Measurements from ENCODE around the gene TRIM26.

TRIM26 gene

GRCh38 chr6:30162265-30163089 lies 50.7 kb downstream of the TRIM26 start:
- Mint-ChIP-seq H3K4me3 (peak overlapping the region in 1 of 2 donors; percentile 6), H3K36me3 (ENCODE audit: insufficient read depth) (no peaks in the 10 kb centered on the region), H3K9me3 (no peaks in the 10 kb centered on the region), H3K4me1 (ENCODE audit: low read depth in 2 of 2) (peaks cover 0 to 10% of the 10 kb centered on the region in 2 donors), H3K27ac (no peak overlapping the region), H3K27me3 (peaks cover 44 to 85% of the 10 kb centered on the region in 2 donors)
- no peak for ATAC-seq (replicated peaks)
- no peak for DNase-seq

GRCh38 chr6:30160785-30161531 lies 52.2 kb downstream of the TRIM26 start, which contains the start of gene TRIM10:
TSS of gene TRIM10 (minus strand) at chr6:30161211. CDS start at chr6:30160858, 353 bp downstream.
- Mint-ChIP-seq H3K36me3 (ENCODE audit: insufficient read depth) (no peaks in the 10 kb centered on the region), H3K9me3 (no peaks in the 10 kb centered on the region), H3K4me1 (ENCODE audit: low read depth in 2 of 2) (peaks cover 0 to 10% of the 10 kb centered on the region in 2 donors), H3K27me3 (peaks cover 41 to 83% of the 10 kb centered on the region in 2 donors), H3K27ac (no peak within 1 kb of the TSS), H3K4me3 (no peak within 1 kb of the TSS)
- no peak for DNase-seq
- no peak for ATAC-seq (replicated peaks)

DNA sequence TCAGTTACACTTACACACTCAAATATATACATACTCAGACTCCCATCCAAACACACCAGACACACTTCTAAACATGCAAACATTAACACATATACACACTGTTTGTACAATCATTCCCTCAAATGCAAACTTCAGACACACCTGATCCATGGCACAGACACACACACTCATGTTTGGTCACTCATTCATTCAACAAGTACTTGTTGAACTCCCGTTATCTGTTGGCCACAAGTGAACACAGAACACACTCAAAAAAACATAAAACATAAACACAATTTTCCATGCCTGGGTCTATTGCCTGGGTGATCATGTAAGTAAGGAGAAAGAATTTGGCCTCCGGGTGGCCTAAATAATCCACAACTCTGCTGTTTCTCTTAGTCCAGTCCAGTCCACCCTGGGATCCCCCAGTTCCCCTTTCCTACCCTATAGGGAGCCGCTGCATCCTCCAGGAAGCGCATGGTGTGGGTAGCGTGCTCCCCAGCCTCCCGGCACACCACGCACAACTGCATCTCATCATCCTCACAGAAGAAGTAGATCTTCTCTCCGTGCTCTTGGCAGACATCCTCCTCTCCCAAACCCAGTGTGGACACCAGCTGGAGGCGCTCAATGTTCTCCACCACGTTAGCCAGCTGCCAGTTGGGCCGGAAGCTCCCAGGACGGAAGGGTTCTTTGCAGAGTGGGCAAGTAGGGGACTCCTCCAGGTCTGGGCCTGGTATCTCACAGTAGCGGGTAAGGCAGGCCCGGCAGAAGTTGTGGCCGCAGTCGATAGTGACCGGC lies 53.0 kb downstream of the TRIM26 start:
- Mint-ChIP-seq H3K36me3 (ENCODE audit: insufficient read depth) (no peaks in the 10 kb centered on the region), H3K27ac (no peak overlapping the region), H3K4me3 (no peak overlapping the region), H3K27me3 (peaks cover 49 to 85% of the 10 kb centered on the region in 2 donors), H3K9me3 (no peaks in the 10 kb centered on the region), H3K4me1 (ENCODE audit: low read depth in 2 of 2) (peaks cover 0 to 10% of the 10 kb centered on the region in 2 donors)
- no peak for ATAC-seq (replicated peaks)
- DNase-seq, result no peak

DNA sequence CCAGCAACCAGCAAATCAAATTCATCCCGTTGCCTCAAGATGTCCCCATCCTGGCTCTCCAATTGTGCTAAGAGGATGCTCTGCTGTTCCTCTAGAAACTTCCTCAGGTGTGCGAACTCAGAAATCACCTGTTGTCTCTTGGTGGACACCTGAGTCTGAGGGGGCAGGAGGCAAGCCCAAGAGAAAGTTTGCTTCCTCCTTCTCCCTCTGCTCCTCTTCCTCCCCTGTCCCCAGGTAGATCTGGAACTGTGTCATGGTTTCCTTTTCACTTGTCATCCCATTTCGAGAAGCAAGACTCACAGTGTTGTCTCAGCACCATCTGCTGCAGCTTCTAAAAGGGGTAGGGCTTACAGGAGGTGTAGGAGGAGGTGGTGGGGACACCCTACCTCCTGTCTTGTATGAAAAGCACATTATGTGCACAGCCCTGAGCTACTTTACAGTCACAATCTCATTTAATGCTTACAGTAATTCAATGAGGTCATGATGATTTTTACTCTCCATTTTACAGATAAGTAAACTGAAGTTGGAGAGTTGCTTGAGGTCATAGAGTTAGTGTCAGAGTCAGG lies 54.6 kb downstream of the TRIM26 start:
- no peak for DNase-seq
- no peak overlapping the region for H3K4me3 Mint-ChIP-seq
- peaks cover 53 to 85% of the 10 kb centered on the region in 2 donors for H3K27me3 Mint-ChIP-seq
- no peak for ATAC-seq (replicated peaks)
- no peaks in the 10 kb centered on the region for H3K9me3 Mint-ChIP-seq
- no peaks in the 10 kb centered on the region for H3K36me3 Mint-ChIP-seq (ENCODE audit: insufficient read depth)
- H3K4me1 Mint-ChIP-seq (ENCODE audit: low read depth in 2 of 2), result peaks cover 0 to 10% of the 10 kb centered on the region in 2 donors
- H3K27ac Mint-ChIP-seq, result no peak overlapping the region

- no peak for DNase-seq
- no peak overlapping the region for H3K4me3 Mint-ChIP-seq
- H3K36me3 Mint-ChIP-seq (ENCODE audit: insufficient read depth), result no peaks in the 10 kb centered on the region
- H3K27ac Mint-ChIP-seq, result no peak overlapping the region
- no peak for ATAC-seq (replicated peaks)
- H3K27me3 Mint-ChIP-seq, result peaks cover 56 to 85% of the 10 kb centered on the region in 2 donors
- H3K9me3 Mint-ChIP-seq, result no peaks in the 10 kb centered on the region
- H3K4me1 Mint-ChIP-seq (ENCODE audit: low read depth in 2 of 2), result peaks cover 0 to 7% of the 10 kb centered on the region in 2 donors
These were observed 55.2 kb downstream of the TRIM26 start for GRCh38 chr6:30157999-30158398.

GRCh38 chr6:30157581-30157980 lies 55.6 kb downstream of the TRIM26 start:
- no peaks in the 10 kb centered on the region for H3K36me3 Mint-ChIP-seq (ENCODE audit: insufficient read depth)
- DNase-seq (no peak), ATAC-seq (replicated peaks) (no peak)
- H3K27ac Mint-ChIP-seq, result no peak overlapping the region
- H3K4me3 Mint-ChIP-seq, result no peak overlapping the region
- peaks cover 0 to 5% of the 10 kb centered on the region in 2 donors for H3K4me1 Mint-ChIP-seq (ENCODE audit: low read depth in 2 of 2)
- H3K9me3 Mint-ChIP-seq, result no peaks in the 10 kb centered on the region
- peaks cover 56 to 88% of the 10 kb centered on the region in 2 donors for H3K27me3 Mint-ChIP-seq

GRCh38 chr6:30156774-30157173 lies 56.4 kb downstream of the TRIM26 start:
- DNase-seq, result no peak

DNA sequence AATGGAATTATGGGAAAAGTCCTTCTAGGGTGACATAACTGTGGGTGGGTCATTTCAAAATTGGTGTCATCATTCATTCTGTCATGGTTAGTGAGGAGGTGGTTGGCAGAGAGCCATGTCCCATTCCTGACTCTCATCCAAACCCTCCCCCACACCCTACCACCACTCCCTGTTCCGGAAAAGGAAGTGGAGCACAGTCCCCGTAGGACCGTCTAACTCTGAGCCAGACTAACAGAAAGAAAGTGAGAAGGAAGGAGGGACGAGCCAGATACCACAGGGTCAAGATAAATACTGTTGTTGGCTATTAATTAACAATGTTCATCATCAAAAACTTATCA lies 57.0 kb downstream of the TRIM26 start:
- no peak overlapping the region for H3K27ac Mint-ChIP-seq
- no peak for ATAC-seq (replicated peaks)
- DNase-seq, result no peak

More at GRCh38 chr6:30156774-30157173, 56.4 kb downstream of the TRIM26 start:
- peaks cover 56 to 81% of the 10 kb centered on the region in 2 donors for H3K27me3 Mint-ChIP-seq
- H3K4me1 Mint-ChIP-seq (ENCODE audit: low read depth in 2 of 2), result peaks cover 0 to 5% of the 10 kb centered on the region in 2 donors
- no peaks in the 10 kb centered on the region for H3K9me3 Mint-ChIP-seq
- H3K4me3 Mint-ChIP-seq, result no peak overlapping the region
- ATAC-seq (replicated peaks), result no peak
- no peak overlapping the region for H3K27ac Mint-ChIP-seq
- no peaks in the 10 kb centered on the region for H3K36me3 Mint-ChIP-seq (ENCODE audit: insufficient read depth)

DNA sequence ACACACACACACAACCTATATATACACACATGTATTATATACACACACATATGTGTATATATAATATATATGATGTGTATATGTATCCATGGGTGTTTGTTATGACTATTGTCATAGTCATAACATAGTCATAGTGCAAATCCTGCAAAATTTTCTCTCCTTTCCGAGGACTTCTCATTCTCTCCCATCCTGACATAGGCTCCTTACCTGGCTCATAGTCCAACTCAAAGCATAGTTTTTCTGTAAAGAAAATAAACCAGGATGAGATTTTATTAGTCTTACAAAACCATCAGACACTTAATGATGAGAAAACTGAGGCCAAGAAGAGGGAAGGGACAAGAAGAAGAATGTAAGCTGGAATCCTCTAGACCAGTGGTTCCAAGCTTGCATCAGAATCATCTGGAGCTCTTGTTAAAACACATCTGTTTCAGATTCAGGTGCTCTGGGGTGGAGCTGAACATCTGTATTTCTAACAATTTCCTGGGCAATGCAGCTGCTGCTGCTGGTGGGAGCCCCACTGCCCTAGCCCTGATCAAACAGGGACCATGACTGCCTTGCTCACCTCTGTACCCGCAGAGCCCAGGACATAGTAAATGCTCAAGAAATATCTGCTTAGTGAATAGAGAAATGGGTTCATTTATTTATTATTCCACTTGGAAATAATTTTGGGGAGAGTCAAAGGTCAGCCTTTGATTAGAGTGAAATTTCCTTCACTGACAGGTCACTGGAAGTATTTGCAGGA lies 57.5 kb downstream of the TRIM26 start:
- H3K9me3 Mint-ChIP-seq, result no peaks in the 10 kb centered on the region
- ATAC-seq (replicated peaks) (no peak), DNase-seq (no peak)
- H3K4me1 Mint-ChIP-seq (ENCODE audit: low read depth in 2 of 2), result peaks cover 0 to 5% of the 10 kb centered on the region in 2 donors
- H3K36me3 Mint-ChIP-seq (ENCODE audit: insufficient read depth), result no peaks in the 10 kb centered on the region
- no peak overlapping the region for H3K4me3 Mint-ChIP-seq
- H3K27me3 Mint-ChIP-seq, result peaks cover 58 to 79% of the 10 kb centered on the region in 2 donors
- H3K27ac Mint-ChIP-seq, result no peak overlapping the region

More for the DNA sequence above, 57.0 kb downstream of the TRIM26 start:
- H3K9me3 Mint-ChIP-seq, result no peaks in the 10 kb centered on the region
- H3K4me3 Mint-ChIP-seq, result no peak overlapping the region
- no peaks in the 10 kb centered on the region for H3K36me3 Mint-ChIP-seq (ENCODE audit: insufficient read depth)
- peaks cover 0 to 5% of the 10 kb centered on the region in 2 donors for H3K4me1 Mint-ChIP-seq (ENCODE audit: low read depth in 2 of 2)
- peaks cover 56 to 80% of the 10 kb centered on the region in 2 donors for H3K27me3 Mint-ChIP-seq

GRCh38 chr6:30154709-30155519 lies 58.3 kb downstream of the TRIM26 start:
- DNase-seq (no peak), ATAC-seq (replicated peaks) (no peak)
- peaks cover 0 to 5% of the 10 kb centered on the region in 2 donors for H3K4me1 Mint-ChIP-seq (ENCODE audit: low read depth in 2 of 2)
- no peaks in the 10 kb centered on the region for H3K9me3 Mint-ChIP-seq
- no peak overlapping the region for H3K27ac Mint-ChIP-seq
- H3K4me3 Mint-ChIP-seq, result no peak overlapping the region
- no peaks in the 10 kb centered on the region for H3K36me3 Mint-ChIP-seq (ENCODE audit: insufficient read depth)
- H3K27me3 Mint-ChIP-seq, result peaks cover 62 to 79% of the 10 kb centered on the region in 2 donors

DNA sequence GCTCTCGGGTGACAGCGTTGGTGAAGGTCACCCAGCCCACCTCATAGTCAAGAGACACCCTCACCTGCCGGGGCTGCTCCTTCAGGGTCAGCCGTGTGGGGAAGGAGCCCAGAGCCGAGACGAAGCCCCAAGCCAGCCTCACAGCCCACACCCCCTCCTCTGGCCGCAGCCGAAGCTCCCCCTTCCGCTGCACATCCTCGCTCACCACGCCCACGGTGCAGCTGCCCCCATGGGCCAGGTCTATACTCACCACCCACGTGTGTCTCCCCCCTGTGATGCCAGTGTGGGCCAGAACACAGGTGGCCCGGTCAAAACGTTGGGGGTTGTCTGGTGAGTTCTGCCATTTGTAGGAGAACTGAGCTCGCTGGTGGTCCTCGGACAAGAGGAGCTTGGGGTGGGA lies 59.1 kb downstream of the TRIM26 start:
- Mint-ChIP-seq H3K36me3 (ENCODE audit: insufficient read depth) (no peaks in the 10 kb centered on the region), H3K4me3 (no peak overlapping the region), H3K4me1 (ENCODE audit: low read depth in 2 of 2) (peaks cover 0 to 5% of the 10 kb centered on the region in 2 donors), H3K27ac (no peak overlapping the region), H3K27me3 (peaks cover 57 to 73% of the 10 kb centered on the region in 2 donors), H3K9me3 (no peaks in the 10 kb centered on the region)
- DNase-seq (no peak), ATAC-seq (replicated peaks) (no peak)
